Measurements from ENCODE around the gene TAGLN3. TPM values are rescaled to one million over a fixed set of nuclear protein-coding genes. Genes with fewer than 3 reads are reported as not detected.

The TAGLN3 gene
- total and polyA plus RNA-seq, 2 experiments from 2014 or later: 1.6 TPM

DNA sequence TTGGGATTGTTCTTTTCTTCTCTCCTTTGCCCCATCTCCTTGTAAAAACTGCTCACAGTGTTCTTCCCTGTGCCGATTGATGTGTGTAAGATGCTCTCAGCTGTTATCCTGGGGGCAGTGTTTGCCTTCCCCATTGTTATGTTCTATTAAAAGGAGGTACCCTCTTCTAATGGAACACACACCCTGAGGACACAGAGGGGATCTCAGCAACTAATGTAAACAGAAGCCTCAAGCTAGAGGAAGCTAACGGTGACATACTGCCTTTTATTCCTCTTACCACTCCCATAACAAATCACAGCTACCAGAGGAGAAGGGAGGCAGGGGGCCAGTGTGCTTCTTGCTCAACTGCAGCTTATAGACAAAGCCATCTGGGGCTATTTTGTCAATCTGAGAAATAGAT lies 2.2 kb downstream of the TAGLN3 start:
- no peak for DNase-seq (ENCODE audit: low read depth in 1 of 2, low spot score in 1 of 2)
- Histone ChIP-seq H3K4me3 (no peak overlapping the region), H3K27me3 (peaks cover 52% of the 10 kb centered on the region), H3K4me1 (ENCODE audit: low read depth) (no peaks in the 10 kb centered on the region), H3K9me3 (ENCODE audit: low read depth) (no peaks in the 10 kb centered on the region), H3K27ac (no peak overlapping the region), H3K36me3 (no peaks in the 10 kb centered on the region)
- TF ChIP-seq, protein P1, sequence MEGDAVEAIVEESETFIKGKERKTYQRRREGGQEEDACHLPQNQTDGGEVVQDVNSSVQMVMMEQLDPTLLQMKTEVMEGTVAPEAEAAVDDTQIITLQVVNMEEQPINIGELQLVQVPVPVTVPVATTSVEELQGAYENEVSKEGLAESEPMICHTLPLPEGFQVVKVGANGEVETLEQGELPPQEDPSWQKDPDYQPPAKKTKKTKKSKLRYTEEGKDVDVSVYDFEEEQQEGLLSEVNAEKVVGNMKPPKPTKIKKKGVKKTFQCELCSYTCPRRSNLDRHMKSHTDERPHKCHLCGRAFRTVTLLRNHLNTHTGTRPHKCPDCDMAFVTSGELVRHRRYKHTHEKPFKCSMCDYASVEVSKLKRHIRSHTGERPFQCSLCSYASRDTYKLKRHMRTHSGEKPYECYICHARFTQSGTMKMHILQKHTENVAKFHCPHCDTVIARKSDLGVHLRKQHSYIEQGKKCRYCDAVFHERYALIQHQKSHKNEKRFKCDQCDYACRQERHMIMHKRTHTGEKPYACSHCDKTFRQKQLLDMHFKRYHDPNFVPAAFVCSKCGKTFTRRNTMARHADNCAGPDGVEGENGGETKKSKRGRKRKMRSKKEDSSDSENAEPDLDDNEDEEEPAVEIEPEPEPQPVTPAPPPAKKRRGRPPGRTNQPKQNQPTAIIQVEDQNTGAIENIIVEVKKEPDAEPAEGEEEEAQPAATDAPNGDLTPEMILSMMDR (IDR thresholded peaks at IDR 0.05; ENCODE audit: low read depth, low read length): no peak

DNA sequence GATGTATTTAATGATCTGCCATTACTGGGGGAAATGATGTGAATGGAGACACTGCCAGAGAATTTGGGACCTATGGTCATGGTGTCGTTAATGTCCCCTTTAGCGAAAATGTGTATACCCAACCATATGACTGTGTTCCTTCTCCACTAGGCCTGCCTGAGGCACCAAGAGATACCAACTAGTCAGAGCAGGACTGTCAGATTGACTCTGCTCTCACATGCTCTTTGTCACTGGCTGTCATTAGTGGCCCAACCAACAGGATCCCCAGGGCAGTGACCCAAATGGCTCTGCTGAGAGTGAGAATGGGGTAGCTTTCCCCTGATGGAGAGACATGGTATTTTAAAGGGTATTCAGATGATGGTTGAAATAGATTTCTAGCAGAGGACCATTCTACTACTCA lies 2.8 kb downstream of the TAGLN3 start:
- peaks cover 52% of the 10 kb centered on the region for H3K27me3 ChIP-seq
- H3K36me3 ChIP-seq: no peaks in the 10 kb centered on the region
- no peak overlapping the region for H3K27ac ChIP-seq
- TF ChIP-seq, protein P1 (IDR thresholded peaks at IDR 0.05; ENCODE audit: low read depth, low read length): no peak
- H3K9me3 ChIP-seq (ENCODE audit: low read depth): no peaks in the 10 kb centered on the region
- H3K4me1 ChIP-seq (ENCODE audit: low read depth): no peaks in the 10 kb centered on the region
- no peak overlapping the region for H3K4me3 ChIP-seq
- no peak for DNase-seq (ENCODE audit: low read depth in 1 of 2, low spot score in 1 of 2)

DNA sequence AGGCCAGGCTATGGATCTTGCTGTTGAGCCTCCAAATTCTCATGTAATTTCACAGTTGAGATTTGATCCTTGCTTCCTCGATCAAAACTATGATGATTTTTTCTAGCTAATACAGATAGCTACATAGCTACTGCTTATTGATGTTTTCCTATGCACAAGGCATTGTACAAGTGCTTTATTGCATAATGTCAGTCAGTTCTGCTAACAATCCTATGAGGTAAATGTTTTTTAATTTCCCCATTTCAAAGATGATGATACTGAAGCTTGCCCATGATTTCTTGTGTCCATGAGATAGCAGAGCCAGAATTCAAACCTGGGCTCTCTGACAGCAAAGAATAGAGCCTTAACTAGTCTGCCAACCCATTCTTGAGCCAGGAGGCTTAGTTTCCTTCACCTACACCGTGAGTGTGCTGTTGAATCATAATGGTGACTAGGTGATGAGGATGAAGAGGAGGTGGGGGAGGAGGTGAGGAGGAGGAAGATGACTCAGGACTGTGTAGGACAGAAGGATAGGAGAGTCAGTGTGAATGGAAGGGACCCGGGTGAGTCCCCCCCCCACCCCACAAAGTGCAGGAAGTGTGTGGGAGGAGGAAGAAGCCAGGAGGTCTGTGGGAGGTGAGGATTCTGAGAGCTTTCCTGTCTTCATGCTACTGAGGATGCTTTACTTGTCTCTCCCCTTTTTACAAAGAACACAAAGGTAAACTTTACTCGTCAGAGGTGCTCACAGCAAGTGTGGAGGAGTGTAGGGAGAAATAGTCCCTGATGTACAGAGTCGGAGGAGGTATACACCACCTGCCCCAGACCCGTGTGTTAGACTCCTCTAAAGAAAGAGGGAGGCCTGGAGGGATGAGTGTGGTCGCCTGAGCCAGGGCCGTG lies 3.6 kb downstream of the TAGLN3 start:
- peaks cover 58% of the 10 kb centered on the region for H3K27me3 ChIP-seq
- H3K27ac ChIP-seq: no peak overlapping the region
- H3K4me3 ChIP-seq: no peak overlapping the region
- no peaks in the 10 kb centered on the region for H3K4me1 ChIP-seq (ENCODE audit: low read depth)
- no peaks in the 10 kb centered on the region for H3K36me3 ChIP-seq
- TF ChIP-seq, protein P1 (IDR thresholded peaks at IDR 0.05; ENCODE audit: low read depth, low read length): no peak
- DNase-seq (ENCODE audit: low read depth in 1 of 2, low spot score in 1 of 2): no peak
- no peaks in the 10 kb centered on the region for H3K9me3 ChIP-seq (ENCODE audit: low read depth)

DNA sequence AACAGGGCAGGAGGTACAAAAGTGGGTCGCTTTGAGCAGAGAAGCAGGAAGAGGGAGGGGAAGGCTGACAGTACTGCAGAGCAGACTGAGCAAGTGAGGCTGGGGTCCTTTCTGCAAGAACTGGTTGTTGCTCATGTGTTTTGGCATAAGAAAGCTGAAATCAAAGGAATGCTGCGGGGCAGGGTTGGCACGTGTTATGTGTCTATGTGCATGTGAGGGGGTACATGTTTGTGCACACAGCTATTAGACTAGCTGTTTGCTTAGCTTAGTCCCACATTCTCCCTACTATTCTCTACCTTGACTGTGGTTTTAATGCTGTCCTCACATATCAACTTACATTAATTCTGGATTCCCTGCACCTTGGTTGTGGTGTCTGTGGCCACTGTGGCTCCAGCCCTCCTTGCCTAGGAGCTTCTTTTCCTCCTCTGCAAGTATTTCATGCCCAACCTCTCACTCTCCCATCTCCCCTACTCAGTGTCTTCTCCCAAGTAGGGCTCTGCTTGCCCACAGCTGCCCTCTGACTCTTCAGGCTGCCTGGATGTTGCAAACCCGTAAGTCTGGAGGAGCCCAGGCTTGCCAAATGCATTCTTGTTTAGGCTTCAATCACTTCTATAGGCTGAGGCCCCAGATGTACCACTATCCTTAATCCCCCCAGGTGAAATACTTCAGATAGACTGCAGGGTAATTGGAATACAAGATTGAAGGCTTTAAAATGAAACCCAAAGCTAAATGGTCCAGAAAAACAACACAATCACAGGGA lies 4.8 kb downstream of the TAGLN3 start:
- DNase-seq (ENCODE audit: low read depth in 1 of 2, low spot score in 1 of 2): no peak
- TF ChIP-seq, protein P1 (IDR thresholded peaks at IDR 0.05; ENCODE audit: low read depth, low read length): no peak

DNA sequence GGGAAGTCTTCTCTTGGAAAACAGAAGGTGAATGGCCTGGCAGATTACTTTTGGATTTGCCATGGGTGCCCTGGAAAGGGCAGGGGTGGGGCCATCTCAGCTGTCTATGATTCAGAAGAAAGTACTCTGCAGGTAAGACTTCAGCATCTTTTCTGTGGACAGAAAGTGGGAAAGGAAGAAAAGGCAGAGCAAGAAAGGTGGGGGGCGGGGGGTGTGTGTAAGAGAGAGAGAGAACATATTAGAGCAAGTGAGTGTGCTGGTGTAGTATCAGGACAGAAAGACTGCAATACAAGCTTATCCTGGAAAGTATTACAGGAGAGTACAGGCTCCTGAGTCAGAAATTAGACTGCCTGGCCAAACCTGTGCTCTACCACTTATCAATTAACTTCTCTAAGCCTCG lies 5.5 kb downstream of the TAGLN3 start:
- Histone ChIP-seq H3K27me3 (peaks cover 47% of the 10 kb centered on the region), H3K27ac (no peak overlapping the region), H3K4me1 (ENCODE audit: low read depth) (no peaks in the 10 kb centered on the region), H3K9me3 (ENCODE audit: low read depth) (no peaks in the 10 kb centered on the region), H3K36me3 (no peaks in the 10 kb centered on the region), H3K4me3 (no peak overlapping the region)
- DNase-seq (ENCODE audit: low read depth in 1 of 2, low spot score in 1 of 2): no peak
- TF ChIP-seq, protein P1 (IDR thresholded peaks at IDR 0.05; ENCODE audit: low read depth, low read length): no peak

More for the DNA sequence above, 4.8 kb downstream of the TAGLN3 start:
- no peaks in the 10 kb centered on the region for H3K4me1 ChIP-seq (ENCODE audit: low read depth)
- H3K4me3 ChIP-seq: no peak overlapping the region
- H3K9me3 ChIP-seq (ENCODE audit: low read depth): no peaks in the 10 kb centered on the region
- H3K27me3 ChIP-seq: peaks cover 53% of the 10 kb centered on the region
- H3K36me3 ChIP-seq: no peaks in the 10 kb centered on the region
- no peak overlapping the region for H3K27ac ChIP-seq
